ENCODE measurements around the gene SPDEF.

Gene SPDEF

GRCh38 chr6:34556031-34556471 lies at the start of gene SPDEF:
TSS of gene SPDEF (minus strand) at chr6:34556329. CDS start at chr6:34544455, 11,874 bp downstream.
- no peak for TF ChIP-seq CTCF (IDR thresholded peaks at IDR 0.05; ENCODE audit: extremely low read depth, missing control alignments)
- DNase-seq (ENCODE audit: low spot score): no peak

GRCh38 chr6:34603707-34604106 lies 47.6 kb upstream of the SPDEF start:
- TF ChIP-seq CTCF (IDR thresholded peaks at IDR 0.05; ENCODE audit: extremely low read depth, missing control alignments): no peak
- DNase-seq (ENCODE audit: low spot score): no peak

- DNase-seq (ENCODE audit: low spot score): no peak
- TF ChIP-seq CTCF (IDR thresholded peaks at IDR 0.05; ENCODE audit: extremely low read depth, missing control alignments): no peak
These were observed 46.4 kb upstream of the SPDEF start for GRCh38 chr6:34602318-34603111.

- DNase-seq (ENCODE audit: low spot score): no peak
- TF ChIP-seq CTCF (IDR thresholded peaks at IDR 0.05; ENCODE audit: extremely low read depth, missing control alignments): no peak
These were observed 45.6 kb upstream of the SPDEF start for GRCh38 chr6:34601706-34602105.

GRCh38 chr6:34600796-34601195 lies 44.7 kb upstream of the SPDEF start:
- TF ChIP-seq CTCF (IDR thresholded peaks at IDR 0.05; ENCODE audit: extremely low read depth, missing control alignments): no peak
- no peak for DNase-seq (ENCODE audit: low spot score)

- DNase-seq (ENCODE audit: low spot score): no peak
- TF ChIP-seq CTCF (IDR thresholded peaks at IDR 0.05; ENCODE audit: extremely low read depth, missing control alignments): no peak
These were observed 44.0 kb upstream of the SPDEF start for GRCh38 chr6:34600101-34600500.

- no peak for DNase-seq (ENCODE audit: low spot score)
- no peak for TF ChIP-seq CTCF (IDR thresholded peaks at IDR 0.05; ENCODE audit: extremely low read depth, missing control alignments)
These were observed 42.6 kb upstream of the SPDEF start for GRCh38 chr6:34598712-34599111.
